GM21447 (cell line): Measurements from ENCODE around the gene WDR37.

Experiments used
- ATAC-seq: cut with Tn5 transposase; IDR thresholded peaks from one replicate; pipeline ENCODE4 v1.9.1; 2021; ENCODE audit not compliant: unreplicated experiment

The WDR37 gene

DNA sequence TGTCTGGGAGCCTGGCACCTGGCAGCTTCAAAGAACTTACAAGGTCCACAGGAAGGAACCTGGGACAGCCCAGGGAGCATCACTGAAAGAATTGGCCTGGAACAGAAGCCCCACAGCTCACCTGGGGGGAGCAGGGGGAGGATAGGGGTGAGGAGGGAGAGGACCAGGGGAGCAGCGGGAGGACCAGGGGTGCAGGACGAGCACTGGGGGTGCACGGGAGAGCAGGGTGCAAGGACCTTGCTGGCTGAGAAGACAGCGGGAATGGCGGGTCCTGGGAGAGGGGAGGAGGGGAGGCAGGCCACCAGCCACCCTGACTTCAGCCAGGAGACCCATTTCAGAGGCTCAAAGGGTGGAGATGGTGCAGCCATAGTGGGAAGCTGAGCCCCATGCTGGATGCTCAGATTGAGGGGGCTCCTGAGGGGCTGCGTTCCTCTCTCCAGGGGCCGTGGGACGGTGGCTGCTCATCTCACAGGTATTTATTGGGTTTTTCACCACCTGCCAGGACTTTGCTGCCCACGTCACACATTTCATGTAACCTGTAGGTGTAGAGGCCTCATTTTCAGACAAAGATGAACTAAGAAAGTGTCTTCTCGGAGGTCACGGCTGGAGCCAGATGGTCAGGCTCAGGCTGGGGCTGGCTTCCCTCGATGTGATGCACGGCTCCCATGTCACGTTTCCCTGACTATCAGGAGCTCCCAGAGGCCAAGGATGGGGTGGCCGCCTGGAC is 110.1 kb downstream of the WDR37 start:
- ATAC-seq: no peak

DNA sequence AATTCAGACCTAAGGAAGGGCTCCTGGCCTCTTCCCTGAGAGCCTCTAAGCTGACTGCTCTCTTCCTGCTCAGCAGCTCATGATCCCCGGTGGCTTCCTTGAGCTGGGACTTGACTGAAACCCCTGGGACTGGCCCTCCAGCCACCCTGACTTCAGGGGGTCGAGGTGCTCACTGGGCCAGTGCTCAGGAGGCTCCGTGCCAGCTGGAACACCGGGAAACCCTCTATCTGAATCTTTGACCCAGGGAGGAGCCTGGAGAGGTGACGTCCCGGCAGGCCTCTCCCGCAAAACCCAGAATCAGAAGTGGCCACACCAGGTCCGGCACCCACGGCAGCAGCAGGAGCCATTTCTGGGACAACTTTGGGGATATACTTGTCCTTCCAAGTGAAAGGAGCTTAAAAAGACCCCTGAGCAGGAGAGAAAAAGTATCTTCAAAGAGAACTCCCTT is 110.7 kb downstream of the WDR37 start:
- no peak for ATAC-seq

- ATAC-seq: no peak
These were observed 112.6 kb downstream of the WDR37 start for GRCh38 chr10:1168763-1169162.

GRCh38 chr10:1169186-1169885 is 113.2 kb downstream of the WDR37 start:
- no peak for ATAC-seq

- ATAC-seq: no peak
These were observed 114.0 kb downstream of the WDR37 start for GRCh38 chr10:1169981-1170866.

DNA sequence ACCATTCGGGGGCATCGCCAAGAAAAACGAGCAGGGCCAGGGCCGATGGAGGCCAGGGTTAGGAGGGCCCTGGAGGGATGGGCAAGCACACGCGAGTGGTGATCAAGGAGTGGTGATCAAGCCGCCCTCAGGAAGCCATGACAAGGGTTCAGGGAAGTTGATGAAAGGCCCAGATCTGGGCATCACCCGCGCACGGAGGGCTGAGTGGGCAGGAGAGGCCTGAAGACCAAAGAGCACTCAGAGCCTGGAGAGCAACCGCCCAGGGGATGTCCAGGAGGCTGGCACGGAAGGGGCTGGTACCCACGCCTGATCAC is 114.6 kb downstream of the WDR37 start:
- ATAC-seq: no peak

GRCh38 chr10:1171182-1171581 is 115.0 kb downstream of the WDR37 start:
- ATAC-seq: no peak

DNA sequence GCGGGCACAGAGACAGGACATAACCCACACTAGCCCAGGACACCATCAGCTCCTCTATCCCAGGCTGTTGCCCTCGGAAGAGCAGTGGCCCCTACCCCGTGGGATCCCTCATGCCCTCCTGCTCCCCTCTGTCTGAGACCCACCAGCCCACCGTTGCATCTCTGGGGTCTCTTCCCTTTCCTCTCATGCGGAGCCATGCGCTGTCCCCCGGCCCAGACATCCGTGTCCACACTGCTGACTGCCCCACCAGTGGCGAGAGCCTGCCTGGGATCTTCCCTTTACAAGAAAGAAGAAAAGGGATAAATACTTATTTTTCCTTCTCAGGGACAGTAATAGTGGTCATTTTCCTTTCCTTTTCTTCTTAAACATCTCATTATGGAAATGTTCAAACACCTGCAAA is 115.4 kb downstream of the WDR37 start:
- ATAC-seq: no peak

GRCh38 chr10:1172256-1172984 is 116.2 kb downstream of the WDR37 start:
- ATAC-seq: no peak

- ATAC-seq: no peak
These were observed 116.9 kb downstream of the WDR37 start for GRCh38 chr10:1173091-1173490.

- no peak for ATAC-seq
These were observed 117.8 kb downstream of the WDR37 start for GRCh38 chr10:1174022-1174421.

GRCh38 chr10:1175956-1176565 is 119.9 kb downstream of the WDR37 start:
- ATAC-seq: no peak

GRCh38 chr10:1177936-1178335 is 121.8 kb downstream of the WDR37 start:
- ATAC-seq: no peak

- no peak for ATAC-seq
These were observed 122.3 kb downstream of the WDR37 start for GRCh38 chr10:1178506-1178905.

DNA sequence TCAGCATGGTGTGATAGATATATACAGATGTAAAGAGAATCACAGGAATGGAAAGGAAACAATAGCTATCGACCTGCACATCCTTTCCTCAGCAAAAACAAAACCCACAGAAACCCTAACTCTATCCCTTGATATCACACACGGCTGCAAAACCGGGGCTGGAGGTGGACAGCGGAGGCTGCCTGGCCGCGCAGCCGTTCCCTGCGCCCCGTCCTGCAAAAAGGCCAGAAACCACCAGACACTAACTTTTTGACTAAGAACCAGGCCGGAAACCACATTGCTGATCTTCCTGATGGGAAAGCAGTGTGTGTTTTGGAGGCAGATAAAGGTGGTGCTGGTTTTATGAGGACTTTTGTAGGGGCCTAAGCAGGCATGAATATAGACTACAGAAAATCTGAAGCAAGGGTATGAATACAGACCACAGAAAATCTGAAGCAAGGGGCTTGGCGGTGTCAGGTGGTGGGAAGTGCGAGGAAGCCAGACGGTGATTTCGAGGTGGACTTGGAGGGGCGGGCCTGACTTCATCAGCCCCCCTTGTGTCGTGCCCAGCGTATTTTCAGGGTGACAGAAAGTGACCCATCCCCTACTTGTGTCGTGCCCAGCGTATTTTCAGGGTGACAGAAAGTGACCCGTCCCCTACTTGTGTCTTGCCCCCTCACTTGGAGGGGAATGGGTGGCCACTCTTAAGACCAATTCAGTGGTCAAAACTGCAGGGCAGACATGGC is 123.3 kb downstream of the WDR37 start:
- no peak for ATAC-seq

DNA sequence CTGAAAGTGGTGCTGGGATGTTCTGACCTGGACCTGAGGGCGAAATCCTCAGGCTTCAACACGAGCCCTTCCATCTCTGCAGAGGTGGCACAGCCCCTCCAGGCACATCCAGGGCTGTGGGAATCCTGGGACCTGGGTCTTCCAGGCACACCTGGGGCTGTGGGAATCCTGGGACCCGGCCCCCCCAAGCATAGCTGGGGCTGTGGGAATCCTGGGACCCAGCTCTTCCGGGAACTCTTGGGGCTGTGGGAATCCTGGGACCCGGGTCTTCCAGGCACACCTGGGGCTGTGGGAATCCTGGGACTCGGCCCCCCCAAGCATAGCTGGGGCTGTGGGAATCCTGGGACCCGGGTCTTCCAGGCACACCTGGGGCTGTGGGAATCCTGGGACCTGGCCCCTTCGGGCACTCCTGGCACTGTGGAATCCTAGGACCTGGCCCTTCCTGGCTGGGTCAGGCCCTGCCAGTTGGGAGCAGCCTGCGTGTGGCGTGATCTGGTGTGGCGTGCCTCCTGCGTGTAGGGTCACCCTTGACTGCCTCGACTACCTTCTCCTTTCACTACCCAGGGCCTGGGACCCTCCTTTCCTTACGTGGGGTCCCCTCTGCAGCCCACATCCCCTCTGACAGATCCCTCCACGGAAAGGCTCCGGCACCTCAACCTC is 124.0 kb downstream of the WDR37 start:
- ATAC-seq: no peak

DNA sequence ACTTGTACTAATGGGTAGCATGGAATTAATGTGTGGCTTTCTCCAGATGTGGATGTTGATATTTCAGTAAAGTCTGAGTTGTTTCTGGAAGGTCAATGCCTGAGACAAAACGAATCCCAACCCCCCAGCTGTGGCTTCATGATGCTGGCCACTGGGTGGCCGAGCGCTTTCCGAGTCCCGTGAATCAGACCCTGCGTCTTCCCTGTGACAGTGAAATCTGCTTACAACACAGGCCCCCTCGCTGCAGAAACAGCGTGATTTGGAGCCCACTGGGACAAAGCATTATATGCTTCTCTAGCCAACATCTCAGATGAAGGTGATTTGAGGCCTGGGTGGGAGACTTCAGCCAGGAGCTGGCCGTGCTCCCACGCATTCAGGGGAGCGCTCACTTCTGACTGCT is 124.7 kb downstream of the WDR37 start:
- no peak for ATAC-seq
